ENCODE measurements around the gene STOML3. TPM values are rescaled to one million over a fixed set of nuclear protein-coding genes. Genes with fewer than 3 reads are reported as not detected.

STOML3 gene
- total RNA-seq, 3 donors from 2014 or later (not counting 1 experiment from before 2014, with no cell fraction given) = not detected

DNA sequence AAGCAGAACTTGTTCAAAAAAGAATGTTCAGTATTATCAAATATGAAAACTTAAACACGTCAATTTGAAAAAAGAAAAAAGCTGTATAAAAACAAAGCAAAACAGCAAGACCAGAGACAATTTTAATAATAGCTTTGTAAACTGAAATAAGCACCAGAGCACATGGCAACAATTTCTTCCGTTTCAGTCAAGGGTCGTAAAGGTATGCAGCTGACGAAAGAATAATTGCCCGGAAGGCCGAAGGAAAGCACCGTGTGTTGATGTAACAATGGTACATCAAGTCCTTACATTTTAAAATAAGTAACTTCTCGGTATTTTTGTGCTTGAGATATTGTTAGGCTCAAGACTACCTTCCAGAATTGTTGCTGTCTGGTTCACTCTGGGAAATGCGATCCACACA is 45.6 kb upstream of the STOML3 start:
- intact Hi-C loops (cut with micrococcal nuclease) = loop anchor here (5.0 to 10.0 kb wide), 3 partner anchors 619 to 1631 kb away; partner anchors contain the start of genes COG6, FOXO1 and UFM1
- 0% methylated on average over 9 of the region's 9 CpGs for WGBS (ENCODE audit: insufficient coverage)
- H3K27me3 Mint-ChIP-seq (ENCODE audit: low read depth in 2 of 2) = no peaks in the 10 kb centered on the region
- no peak for TF ChIP-seq CTCF (IDR thresholded peaks at IDR 0.05)
- no peaks in the 10 kb centered on the region for H3K9me3 ChIP-seq (ENCODE audit: control insufficient read depth, insufficient read depth, low read length)
- peaks cover 7% of the 10 kb centered on the region for H3K36me3 Mint-ChIP-seq
- no peaks in the 10 kb centered on the region for H3K9me3 Mint-ChIP-seq
- H3K27ac Mint-ChIP-seq = peak overlapping the region; percentile 96
- H3K4me1 ChIP-seq (ENCODE audit: control insufficient read depth, insufficient read depth, low read length) = peaks cover 4% of the 10 kb centered on the region
- no peaks in the 10 kb centered on the region for H3K36me3 ChIP-seq (ENCODE audit: control insufficient read depth, insufficient read depth, low read length)
- ATAC-seq = no peak
- peaks cover 61 to 69% of the 10 kb centered on the region in 2 donors for H3K4me1 Mint-ChIP-seq
- H3K27me3 ChIP-seq (ENCODE audit: control insufficient read depth, insufficient read depth, low read length) = no peaks in the 10 kb centered on the region
- no peak overlapping the region for H3K27ac ChIP-seq (ENCODE audit: low read length)
- peak overlapping the region; percentile 93 for H3K4me3 Mint-ChIP-seq
- DNase-seq = peak in 1 of 2 donors; percentile 50
- peak overlapping the region; percentile 60 for H3K4me3 ChIP-seq (ENCODE audit: low read length)

- no peak for DNase-seq
- H3K4me3 Mint-ChIP-seq = peak overlapping the region; percentile 93
- WGBS (ENCODE audit: insufficient coverage) = 33% methylated on average over 2 of the region's 2 CpGs
- H3K4me1 Mint-ChIP-seq = peaks cover 60 to 65% of the 10 kb centered on the region in 2 donors
- peaks cover under 1% of the 10 kb centered on the region for H3K36me3 ChIP-seq (ENCODE audit: control insufficient read depth, insufficient read depth, low read length)
- H3K9me3 ChIP-seq (ENCODE audit: control insufficient read depth, insufficient read depth, low read length) = no peaks in the 10 kb centered on the region
- peaks cover 3% of the 10 kb centered on the region for H3K36me3 Mint-ChIP-seq
- intact Hi-C loops (cut with micrococcal nuclease) = loop anchor here (5.0 to 10.0 kb wide), 3 partner anchors 619 to 1632 kb away; partner anchors contain the start of genes COG6, FOXO1 and UFM1
- peak overlapping the region; percentile 96 for H3K27ac Mint-ChIP-seq
- H3K27me3 ChIP-seq (ENCODE audit: control insufficient read depth, insufficient read depth, low read length) = no peaks in the 10 kb centered on the region
- H3K9me3 Mint-ChIP-seq = no peaks in the 10 kb centered on the region
- peaks cover 4% of the 10 kb centered on the region for H3K4me1 ChIP-seq (ENCODE audit: control insufficient read depth, insufficient read depth, low read length)
- H3K27ac ChIP-seq (ENCODE audit: low read length) = no peak overlapping the region
- no peaks in the 10 kb centered on the region for H3K27me3 Mint-ChIP-seq (ENCODE audit: low read depth in 2 of 2)
- TF ChIP-seq CTCF (IDR thresholded peaks at IDR 0.05) = no peak
- no peak for ATAC-seq
- H3K4me3 ChIP-seq (ENCODE audit: low read length) = peak overlapping the region; percentile 60
Measured at GRCh38 chr13:39035799-39036198, 45.2 kb upstream of the STOML3 start.

- Histone ChIP-seq H3K27ac (ENCODE audit: low read length) (no peak overlapping the region), H3K27me3 (ENCODE audit: control insufficient read depth, insufficient read depth, low read length) (no peaks in the 10 kb centered on the region), H3K4me3 (ENCODE audit: low read length) (no peak overlapping the region), H3K4me1 (ENCODE audit: control insufficient read depth, insufficient read depth, low read length) (peaks cover 4% of the 10 kb centered on the region), H3K9me3 (ENCODE audit: control insufficient read depth, insufficient read depth, low read length) (no peaks in the 10 kb centered on the region), H3K36me3 (ENCODE audit: control insufficient read depth, insufficient read depth, low read length) (peaks cover 3% of the 10 kb centered on the region)
- WGBS (ENCODE audit: insufficient coverage) = 71% methylated on average over 2 of the region's 2 CpGs
- H3K9me3 Mint-ChIP-seq = no peaks in the 10 kb centered on the region
- ATAC-seq = no peak
- no peak for DNase-seq
- H3K4me3 Mint-ChIP-seq = peak overlapping the region; percentile 93
- H3K4me1 Mint-ChIP-seq = peaks cover 58 to 59% of the 10 kb centered on the region in 2 donors
- H3K27ac Mint-ChIP-seq = peak overlapping the region; percentile 96
- H3K36me3 Mint-ChIP-seq = no peaks in the 10 kb centered on the region
- intact Hi-C loops (cut with micrococcal nuclease) = loop anchor here (5.0 to 10.0 kb wide), 3 partner anchors 620 to 1632 kb away; partner anchors contain the start of genes COG6, FOXO1 and UFM1
- no peak for TF ChIP-seq CTCF (IDR thresholded peaks at IDR 0.05)
- no peaks in the 10 kb centered on the region for H3K27me3 Mint-ChIP-seq (ENCODE audit: low read depth in 2 of 2)
Measured at GRCh38 chr13:39035204-39035603, 44.6 kb upstream of the STOML3 start.

- Histone ChIP-seq H3K4me1 (ENCODE audit: control insufficient read depth, insufficient read depth, low read length) (peaks cover 4% of the 10 kb centered on the region), H3K27me3 (ENCODE audit: control insufficient read depth, insufficient read depth, low read length) (no peaks in the 10 kb centered on the region), H3K4me3 (ENCODE audit: low read length) (no peak overlapping the region), H3K27ac (ENCODE audit: low read length) (no peak overlapping the region), H3K9me3 (ENCODE audit: control insufficient read depth, insufficient read depth, low read length) (no peaks in the 10 kb centered on the region), H3K36me3 (ENCODE audit: control insufficient read depth, insufficient read depth, low read length) (peaks cover 12% of the 10 kb centered on the region)
- 100% methylated on average over 1 of the region's 1 CpG for WGBS (ENCODE audit: insufficient coverage)
- no peak for ATAC-seq
- DNase-seq = no peak
- Mint-ChIP-seq H3K27ac (peak overlapping the region; percentile 41 to 96), H3K36me3 (no peaks in the 10 kb centered on the region), H3K4me1 (peaks cover 54% of the 10 kb centered on the region in 2 donors), H3K9me3 (no peaks in the 10 kb centered on the region), H3K27me3 (ENCODE audit: low read depth in 2 of 2) (no peaks in the 10 kb centered on the region), H3K4me3 (no peak overlapping the region)
- intact Hi-C loops (cut with micrococcal nuclease) = loop anchor here (10.0 kb wide), 1 partner anchor 621 kb away; the partner anchor contains the start of gene COG6
- TF ChIP-seq CTCF (IDR thresholded peaks at IDR 0.05) = no peak
Measured at GRCh38 chr13:39034085-39034484, 43.5 kb upstream of the STOML3 start.
